Fibroblast of lung (primary cell): ENCODE data around the gene ELFN2.

Source experiments
- EZH2 ChIP-seq: IDR thresholded peaks from 2 replicates; pipeline ENCODE4 v1.5.1; 2012; ENCODE audit warnings: low read length, control low read depth, mild to moderate bottlenecking; ENCODE audit errors: missing control alignments
- TF ChIP-seq, protein P1 (sequence below), 2 donors: IDR thresholded peaks in 1 of 2; conservative IDR thresholded peaks in 1 of 2; 1 replicate in 1 of 2; 2 replicates in 1 of 2; pipeline ENCODE4 v1.5.1; 2011 to 2012; ENCODE audit warnings: low read length in 2 of 2, control low read depth in 1 of 2, inconsistent platforms in 1 of 2, low read depth in 1 of 2, mild to moderate bottlenecking in 1 of 2

- TF ChIP-seq, protein P1, sequence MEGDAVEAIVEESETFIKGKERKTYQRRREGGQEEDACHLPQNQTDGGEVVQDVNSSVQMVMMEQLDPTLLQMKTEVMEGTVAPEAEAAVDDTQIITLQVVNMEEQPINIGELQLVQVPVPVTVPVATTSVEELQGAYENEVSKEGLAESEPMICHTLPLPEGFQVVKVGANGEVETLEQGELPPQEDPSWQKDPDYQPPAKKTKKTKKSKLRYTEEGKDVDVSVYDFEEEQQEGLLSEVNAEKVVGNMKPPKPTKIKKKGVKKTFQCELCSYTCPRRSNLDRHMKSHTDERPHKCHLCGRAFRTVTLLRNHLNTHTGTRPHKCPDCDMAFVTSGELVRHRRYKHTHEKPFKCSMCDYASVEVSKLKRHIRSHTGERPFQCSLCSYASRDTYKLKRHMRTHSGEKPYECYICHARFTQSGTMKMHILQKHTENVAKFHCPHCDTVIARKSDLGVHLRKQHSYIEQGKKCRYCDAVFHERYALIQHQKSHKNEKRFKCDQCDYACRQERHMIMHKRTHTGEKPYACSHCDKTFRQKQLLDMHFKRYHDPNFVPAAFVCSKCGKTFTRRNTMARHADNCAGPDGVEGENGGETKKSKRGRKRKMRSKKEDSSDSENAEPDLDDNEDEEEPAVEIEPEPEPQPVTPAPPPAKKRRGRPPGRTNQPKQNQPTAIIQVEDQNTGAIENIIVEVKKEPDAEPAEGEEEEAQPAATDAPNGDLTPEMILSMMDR (conservative IDR thresholded peaks at IDR 0.05 in 1 of 2, IDR thresholded peaks at IDR 0.05 in 1 of 2; ENCODE audit: low read depth in 1 of 2, low read length in 2 of 2) = no peak
- TF ChIP-seq EZH2 = no peak
Observed at GRCh38 chr22:37353839-37354238, 73.4 kb downstream of the ELFN2 start.
